ENCODE data around the gene ZNF492. TPM values are rescaled to one million over a fixed set of nuclear protein-coding genes. Genes with fewer than 3 reads are reported as not detected.

ZNF492 gene
- total and polyA plus RNA-seq, 9 of the 15 experiments (the other 6 are each of a cell fraction or from before 2014, with no cell fraction given): 0.01 to 0.22 (median 0.08) TPM; not detected in 1

DNA sequence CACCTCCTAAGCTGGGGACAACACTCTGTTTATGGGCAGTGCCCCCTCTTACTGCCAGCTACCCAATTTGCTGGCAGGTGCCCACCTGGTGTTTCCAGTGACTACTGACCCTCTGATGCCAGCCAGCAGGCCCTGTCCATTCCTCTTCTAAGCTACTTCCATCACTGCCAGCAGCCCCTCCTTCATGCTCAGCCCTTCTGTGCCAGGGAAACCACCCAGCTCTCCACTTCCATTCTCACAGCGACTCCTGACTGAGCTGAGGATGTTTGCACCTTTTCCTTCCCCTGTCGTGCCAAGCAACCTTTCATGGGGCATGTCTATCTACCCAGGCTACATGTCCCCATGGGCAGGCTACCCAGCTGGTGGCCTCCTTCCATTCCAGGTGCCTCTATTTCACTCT lies 24.0 kb upstream of the ZNF492 start:
- no TSS peak for BruUV-seq (replicated peaks)
- Histone ChIP-seq H3K79me2 (ENCODE audit: control insufficient read depth, insufficient read depth, low read length) (no peaks in the 10 kb centered on the region), H3K9me3 (replicated peaks; ENCODE audit: control insufficient read depth, insufficient read depth, low read depth, low read length) (no peaks in the 10 kb centered on the region; the same call in 1 of the 2 replicates), H3K4me2 (ENCODE audit: insufficient read depth, low read length) (no peak overlapping the region), H4K20me1 (replicated peaks; ENCODE audit: control insufficient read depth, insufficient read depth, low read length) (no peaks in the 10 kb centered on the region), H3K27me3 (ENCODE audit: control insufficient read depth in 2 of 2, insufficient read depth in 2 of 2, low read length in 2 of 2) (no peaks in the 10 kb centered on the region), H3K9ac (ENCODE audit: insufficient read depth in 1 of 2, low read depth in 2 of 2, low read length in 2 of 2) (no peak overlapping the region), H3K27ac (ENCODE audit: extremely low read depth, low read depth, low read length) (no peak overlapping the region), H3K9me1 (ENCODE audit: control insufficient read depth, insufficient read depth, low read length) (no peaks in the 10 kb centered on the region), H3K4me1 (replicated peaks in 1 of 2; ENCODE audit: control insufficient read depth in 2 of 2, insufficient read depth in 2 of 2, low read length in 2 of 2) (no peaks in the 10 kb centered on the region), H2AFZ (ENCODE audit: low read depth, low read length) (no peak overlapping the region), H3K4me3 (no peak overlapping the region), H3K36me3 (ENCODE audit: control insufficient read depth, insufficient read depth, low read length) (no peaks in the 10 kb centered on the region)
- ATAC-seq (no peak), FAIRE-seq (no peak), DNase-seq (ENCODE audit: extremely low read depth in 1 of 4, low spot score in 3 of 4) (no peak)
- ChIA-PET CTCF (ENCODE audit: low intra/inter-chr PET ratio) (no interaction called here), POLR2A (interaction anchor here (0.6 kb wide), 1 partner anchor 542 kb away, joined by 3 read pairs; no protein-coding TSS in a partner anchor)
- 0% methylated on average over 2 of the region's 2 CpGs for WGBS (ENCODE audit: insufficient coverage, low coverage, missing lambda C conversion rate)
- in situ Hi-C loops (cut with MboI): no loop called here
- intact Hi-C loops (cut with micrococcal nuclease): no loop called here
- TF ChIP-seq NR4A1 (CRISPR knock-in tag; IDR thresholded peaks at IDR 0.05) (no peak), NR4A1 (tag; IDR thresholded peaks at IDR 0.05) (no peak), SREBF2 (CRISPR knock-in tag; IDR thresholded peaks at IDR 0.05) (no peak), ZSCAN29 (IDR thresholded peaks at IDR 0.05) (no peak)
- TF ChIP-seq, protein P1, sequence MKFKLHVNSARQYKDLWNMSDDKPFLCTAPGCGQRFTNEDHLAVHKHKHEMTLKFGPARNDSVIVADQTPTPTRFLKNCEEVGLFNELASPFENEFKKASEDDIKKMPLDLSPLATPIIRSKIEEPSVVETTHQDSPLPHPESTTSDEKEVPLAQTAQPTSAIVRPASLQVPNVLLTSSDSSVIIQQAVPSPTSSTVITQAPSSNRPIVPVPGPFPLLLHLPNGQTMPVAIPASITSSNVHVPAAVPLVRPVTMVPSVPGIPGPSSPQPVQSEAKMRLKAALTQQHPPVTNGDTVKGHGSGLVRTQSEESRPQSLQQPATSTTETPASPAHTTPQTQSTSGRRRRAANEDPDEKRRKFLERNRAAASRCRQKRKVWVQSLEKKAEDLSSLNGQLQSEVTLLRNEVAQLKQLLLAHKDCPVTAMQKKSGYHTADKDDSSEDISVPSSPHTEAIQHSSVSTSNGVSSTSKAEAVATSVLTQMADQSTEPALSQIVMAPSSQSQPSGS (CRISPR knock-in tag; IDR thresholded peaks at IDR 0.05): no peak

DNA sequence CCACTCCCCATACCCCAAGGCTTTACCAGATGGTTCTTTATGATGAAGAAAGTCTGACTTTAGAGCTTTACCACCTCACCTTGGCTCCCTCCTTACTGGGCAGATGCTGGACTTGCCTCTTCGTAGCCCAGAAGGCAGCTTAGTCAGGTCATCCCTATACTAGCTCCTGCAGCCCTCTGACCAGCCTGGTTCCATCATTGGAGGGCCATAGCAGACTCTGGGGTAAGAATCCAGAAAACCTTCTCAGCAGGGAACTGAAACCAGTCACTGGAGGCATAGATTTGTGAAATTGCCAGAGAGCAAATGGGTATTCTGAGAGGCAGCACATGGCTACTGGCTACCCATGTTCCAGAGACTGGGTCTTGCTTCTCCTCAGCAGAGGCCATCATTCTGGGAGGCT lies 21.8 kb upstream of the ZNF492 start:
- Histone ChIP-seq H3K9ac (ENCODE audit: insufficient read depth in 1 of 2, low read depth in 2 of 2, low read length in 2 of 2) (no peak overlapping the region), H3K4me2 (ENCODE audit: insufficient read depth, low read length) (no peak overlapping the region), H3K27ac (ENCODE audit: extremely low read depth, low read depth, low read length) (no peak overlapping the region), H4K20me1 (replicated peaks; ENCODE audit: control insufficient read depth, insufficient read depth, low read length) (no peaks in the 10 kb centered on the region), H3K27me3 (ENCODE audit: control insufficient read depth in 2 of 2, insufficient read depth in 2 of 2, low read length in 2 of 2) (no peaks in the 10 kb centered on the region), H3K79me2 (ENCODE audit: control insufficient read depth, insufficient read depth, low read length) (no peaks in the 10 kb centered on the region), H3K9me3 (replicated peaks; ENCODE audit: control insufficient read depth, insufficient read depth, low read depth, low read length) (no peaks in the 10 kb centered on the region), H3K4me1 (replicated peaks in 1 of 2; ENCODE audit: control insufficient read depth in 2 of 2, insufficient read depth in 2 of 2, low read length in 2 of 2) (no peaks in the 10 kb centered on the region), H3K9me1 (ENCODE audit: control insufficient read depth, insufficient read depth, low read length) (no peaks in the 10 kb centered on the region), H3K4me3 (no peak overlapping the region), H3K36me3 (ENCODE audit: control insufficient read depth, insufficient read depth, low read length) (no peaks in the 10 kb centered on the region), H2AFZ (ENCODE audit: low read depth, low read length) (no peak overlapping the region)
- FAIRE-seq (no peak), DNase-seq (ENCODE audit: extremely low read depth in 1 of 4, low spot score in 3 of 4) (no peak), ATAC-seq (no peak)
- no TSS peak for BruUV-seq (replicated peaks)
- in situ Hi-C loops (cut with MboI) (no loop called here), intact Hi-C loops (cut with micrococcal nuclease) (no loop called here)
- WGBS (ENCODE audit: insufficient coverage, low coverage, missing lambda C conversion rate): 0% methylated on average over 1 of the region's 1 CpG
- TF ChIP-seq, protein P1 (CRISPR knock-in tag; IDR thresholded peaks at IDR 0.05): no peak
- TF ChIP-seq ZNF224 (CRISPR knock-in tag; IDR thresholded peaks at IDR 0.05) (no peak), MCM3 (IDR thresholded peaks at IDR 0.05) (no peak)
- ChIA-PET CTCF (ENCODE audit: low intra/inter-chr PET ratio) (no interaction called here), POLR2A (no interaction called here)

Measured in K562 (cell line).